Measurements from ENCODE around the gene TAOK1.

The TAOK1 gene

GRCh38 chr17:29347831-29348629, 42.1 kb upstream of the TAOK1 start:
- no peak overlapping the region for H3K4me3 ChIP-seq (ENCODE audit: low read length)
- no peak for DNase-seq (ENCODE audit: low read depth)
- TF ChIP-seq, protein P1, sequence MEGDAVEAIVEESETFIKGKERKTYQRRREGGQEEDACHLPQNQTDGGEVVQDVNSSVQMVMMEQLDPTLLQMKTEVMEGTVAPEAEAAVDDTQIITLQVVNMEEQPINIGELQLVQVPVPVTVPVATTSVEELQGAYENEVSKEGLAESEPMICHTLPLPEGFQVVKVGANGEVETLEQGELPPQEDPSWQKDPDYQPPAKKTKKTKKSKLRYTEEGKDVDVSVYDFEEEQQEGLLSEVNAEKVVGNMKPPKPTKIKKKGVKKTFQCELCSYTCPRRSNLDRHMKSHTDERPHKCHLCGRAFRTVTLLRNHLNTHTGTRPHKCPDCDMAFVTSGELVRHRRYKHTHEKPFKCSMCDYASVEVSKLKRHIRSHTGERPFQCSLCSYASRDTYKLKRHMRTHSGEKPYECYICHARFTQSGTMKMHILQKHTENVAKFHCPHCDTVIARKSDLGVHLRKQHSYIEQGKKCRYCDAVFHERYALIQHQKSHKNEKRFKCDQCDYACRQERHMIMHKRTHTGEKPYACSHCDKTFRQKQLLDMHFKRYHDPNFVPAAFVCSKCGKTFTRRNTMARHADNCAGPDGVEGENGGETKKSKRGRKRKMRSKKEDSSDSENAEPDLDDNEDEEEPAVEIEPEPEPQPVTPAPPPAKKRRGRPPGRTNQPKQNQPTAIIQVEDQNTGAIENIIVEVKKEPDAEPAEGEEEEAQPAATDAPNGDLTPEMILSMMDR (conservative IDR thresholded peaks at IDR 0.05; ENCODE audit: low read depth, low read length), result no peak

DNA sequence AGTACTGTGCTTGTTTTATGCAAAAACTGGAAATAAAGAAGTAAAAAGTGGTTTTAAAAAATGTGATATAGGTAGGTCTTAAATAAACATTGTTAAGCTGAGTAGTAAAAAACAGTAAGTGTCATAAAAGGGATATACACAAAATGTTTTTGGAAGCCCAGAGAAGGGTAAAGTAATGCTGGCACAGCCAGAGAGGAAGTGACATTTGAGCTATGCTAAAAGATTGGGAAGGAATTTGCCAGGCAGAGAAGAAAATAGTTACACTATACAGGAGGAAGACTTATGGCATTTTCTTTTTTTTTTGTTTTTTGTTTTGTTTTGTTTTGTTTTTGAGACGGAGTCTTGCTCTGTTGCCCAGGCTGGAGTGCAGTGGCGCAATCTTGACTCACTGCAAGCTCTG, 40.8 kb upstream of the TAOK1 start:
- TF ChIP-seq, protein P1 (conservative IDR thresholded peaks at IDR 0.05; ENCODE audit: low read depth, low read length), result no peak
- no peak for DNase-seq (ENCODE audit: low read depth)
- H3K4me3 ChIP-seq (ENCODE audit: low read length), result no peak overlapping the region

- TF ChIP-seq, protein P1 (conservative IDR thresholded peaks at IDR 0.05; ENCODE audit: low read depth, low read length), result no peak
- H3K4me3 ChIP-seq (ENCODE audit: low read length), result no peak overlapping the region
- DNase-seq (ENCODE audit: low read depth), result no peak
Observed at GRCh38 chr17:29352146-29352545, 38.0 kb upstream of the TAOK1 start.

DNA sequence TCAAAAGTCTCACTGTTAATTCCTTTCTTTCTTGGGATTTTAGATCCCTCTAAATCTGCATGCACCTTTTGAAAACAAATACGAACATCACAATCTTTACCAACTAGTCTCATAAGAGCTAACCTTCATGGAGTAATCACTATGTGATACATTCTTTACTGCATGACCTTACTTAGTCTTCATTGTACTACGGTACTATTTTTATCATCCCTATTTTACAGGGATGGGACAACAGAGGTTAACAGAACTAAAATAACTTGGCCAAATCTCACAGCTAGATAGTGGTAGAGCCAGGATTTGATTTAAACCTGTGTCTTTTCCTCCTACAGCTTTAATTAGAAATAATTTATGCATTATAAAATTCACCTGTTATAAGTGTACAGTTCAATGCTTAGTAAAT, 32.9 kb upstream of the TAOK1 start:
- DNase-seq (ENCODE audit: low read depth), result no peak
- TF ChIP-seq, protein P1 (conservative IDR thresholded peaks at IDR 0.05; ENCODE audit: low read depth, low read length), result no peak
- no peak overlapping the region for H3K4me3 ChIP-seq (ENCODE audit: low read length)

GRCh38 chr17:29357821-29358232, 32.3 kb upstream of the TAOK1 start:
- TF ChIP-seq, protein P1 (conservative IDR thresholded peaks at IDR 0.05; ENCODE audit: low read depth, low read length), result no peak
- no peak for DNase-seq (ENCODE audit: low read depth)
- H3K4me3 ChIP-seq (ENCODE audit: low read length), result no peak overlapping the region

DNA sequence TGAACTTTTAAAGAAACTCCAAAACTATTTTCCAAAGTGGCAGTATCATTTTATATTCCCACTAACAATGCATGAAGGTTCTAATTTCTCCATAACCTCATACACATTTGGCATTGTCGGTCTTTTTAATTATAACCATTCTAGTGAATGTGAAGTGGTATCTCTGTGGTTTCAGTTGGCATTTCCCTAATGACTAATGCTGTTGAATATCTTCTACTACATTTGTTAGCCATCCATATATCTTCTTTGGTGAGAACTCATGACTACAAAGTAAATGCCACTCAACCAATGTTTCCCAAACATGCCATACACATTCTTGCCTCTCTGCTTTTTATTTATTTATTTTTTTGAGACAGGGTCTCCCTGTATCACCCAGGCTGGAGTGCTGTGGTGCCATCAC, 31.7 kb upstream of the TAOK1 start:
- TF ChIP-seq, protein P1 (conservative IDR thresholded peaks at IDR 0.05; ENCODE audit: low read depth, low read length), result no peak
- no peak overlapping the region for H3K4me3 ChIP-seq (ENCODE audit: low read length)
- DNase-seq (ENCODE audit: low read depth), result no peak

GRCh38 chr17:29359777-29360176, 30.4 kb upstream of the TAOK1 start:
- TF ChIP-seq, protein P1 (conservative IDR thresholded peaks at IDR 0.05; ENCODE audit: low read depth, low read length), result no peak
- H3K4me3 ChIP-seq (ENCODE audit: low read length), result no peak overlapping the region
- no peak for DNase-seq (ENCODE audit: low read depth)
